NCI-H524 treated with DMSO at 0.1 percent for 48 hours (cell line): Measurements from ENCODE around the gene SETBP1.

Experiments used
- DNase-seq: peaks from one replicate; lab custom pipeline; 2025; lab: John Stamatoyannopoulos, UW

Gene SETBP1

GRCh38 chr18:45068400-45069094 lies 387.9 kb downstream of the SETBP1 start:
- no peak for DNase-seq

- no peak for DNase-seq
Measured at GRCh38 chr18:45069546-45069945, 388.9 kb downstream of the SETBP1 start.

GRCh38 chr18:45071956-45072355 lies 391.3 kb downstream of the SETBP1 start:
- DNase-seq, result no peak

- no peak for DNase-seq
Measured at GRCh38 chr18:45073556-45073955, 392.9 kb downstream of the SETBP1 start.

- no peak for DNase-seq
Measured at GRCh38 chr18:45081566-45082181, 401.0 kb downstream of the SETBP1 start.

GRCh38 chr18:45083226-45083855 lies 402.7 kb downstream of the SETBP1 start:
- DNase-seq, result no peak

GRCh38 chr18:45084206-45084605 lies 403.5 kb downstream of the SETBP1 start:
- no peak for DNase-seq

GRCh38 chr18:45085916-45086624 lies 405.4 kb downstream of the SETBP1 start:
- no peak for DNase-seq

GRCh38 chr18:45086777-45087176 lies 406.1 kb downstream of the SETBP1 start:
- DNase-seq, result no peak

GRCh38 chr18:45090526-45091140 lies 409.9 kb downstream of the SETBP1 start:
- DNase-seq, result no peak

- no peak for DNase-seq
Measured at GRCh38 chr18:45100321-45101105, 419.8 kb downstream of the SETBP1 start.

GRCh38 chr18:45102126-45102525 lies 421.4 kb downstream of the SETBP1 start:
- DNase-seq, result no peak

GRCh38 chr18:45102863-45103262 lies 422.2 kb downstream of the SETBP1 start:
- DNase-seq, result no peak

- DNase-seq, result no peak
Measured at GRCh38 chr18:45103319-45104048, 422.8 kb downstream of the SETBP1 start.

GRCh38 chr18:45104049-45104395 lies 423.3 kb downstream of the SETBP1 start:
- DNase-seq, result no peak

- DNase-seq, result no peak
Measured at GRCh38 chr18:45106331-45106774, 425.7 kb downstream of the SETBP1 start.

- no peak for DNase-seq
Measured at GRCh38 chr18:45107425-45107824, 426.7 kb downstream of the SETBP1 start.

GRCh38 chr18:45108754-45109153 lies 428.1 kb downstream of the SETBP1 start:
- DNase-seq, result no peak

GRCh38 chr18:45109271-45109670 lies 428.6 kb downstream of the SETBP1 start:
- no peak for DNase-seq

GRCh38 chr18:45109706-45110105 lies 429.0 kb downstream of the SETBP1 start:
- DNase-seq, result no peak
